OCI-LY1 (cell line): ENCODE results near the gene CD83.

Experiments used
- H2AFZ ChIP-seq: fragments of 200-600 bp; sonication (generic), shearing (Covaris generic); 2 replicates; pipeline ENCODE4 v1.6.0; 2014; ENCODE audit warnings: antibody characterized with exemption, mild to moderate bottlenecking, low read length
- H3F3A ChIP-seq: fragments of 200-600 bp; sonication (generic), shearing (Covaris generic); 2 replicates; pipeline ENCODE4 v1.6.0; 2014; ENCODE audit warnings: mild to moderate bottlenecking, antibody characterized with exemption, low read length, moderate library complexity; ENCODE audit not compliant: insufficient read depth
- H3K27ac ChIP-seq: fragments of 200-600 bp; sonication (generic); 2 replicates; pipeline ENCODE4 v1.5.1; 2014; ENCODE audit warnings: low read length, mixed run types, mild to moderate bottlenecking, low read depth; ENCODE audit not compliant: poor library complexity, severe bottlenecking
- H3K27me3 ChIP-seq: fragments of 200-600 bp; sonication (generic); 2 replicates; pipeline ENCODE4 v1.6.0; 2014; ENCODE audit warnings: antibody characterized with exemption, mild to moderate bottlenecking, low read length, moderate library complexity; ENCODE audit not compliant: insufficient read depth
- H3K36me3 ChIP-seq: fragments of 200-600 bp; sonication (generic); 2 replicates; pipeline ENCODE4 v1.6.1; 2014; ENCODE audit warnings: mild to moderate bottlenecking, antibody characterized with exemption, low read length, moderate library complexity, mixed read lengths; ENCODE audit not compliant: insufficient read depth
- H3K4me1 ChIP-seq: fragments of 200-600 bp; sonication (generic); 2 replicates; pipeline ENCODE4 v1.5.1; 2014; ENCODE audit warnings: mild to moderate bottlenecking, low read length, moderate library complexity; ENCODE audit not compliant: insufficient read depth, severe bottlenecking
- H3K4me2 ChIP-seq: fragments of 200-600 bp; sonication (generic), shearing (Covaris generic); 2 replicates; pipeline ENCODE4 v1.6.1; 2014; ENCODE audit warnings: low read length
- H3K4me3 ChIP-seq: fragments of 200-600 bp; sonication (generic); 2 replicates; pipeline ENCODE4 v1.5.1; 2014; ENCODE audit warnings: low read length, low read depth, mild to moderate bottlenecking, mixed read lengths; ENCODE audit not compliant: poor library complexity, severe bottlenecking
- H3K79me2 ChIP-seq: fragments of 200-600 bp; shearing (Covaris generic); 2 replicates; pipeline ENCODE4 v1.6.1; 2016; ENCODE audit warnings: mixed run types, low read length, mixed read lengths; ENCODE audit not compliant: insufficient read depth
- H3K9ac ChIP-seq: fragments of 200-600 bp; sonication (generic), shearing (Covaris generic); 2 replicates; pipeline ENCODE4 v1.6.1; 2014; ENCODE audit warnings: mild to moderate bottlenecking, low read length, mixed read lengths
- H3K9me2 ChIP-seq: fragments of 200-600 bp; sonication (generic), shearing (Covaris generic); 2 replicates; pipeline ENCODE4 v1.6.1; 2014; ENCODE audit warnings: low read depth, mild to moderate bottlenecking, low read length, mixed read lengths
- H3K9me3 ChIP-seq: fragments of 200-600 bp; shearing (Covaris generic); 2 replicates; pipeline ENCODE4 v1.6.1; 2014; ENCODE audit warnings: low read length, mixed read lengths
- H4K20me1 ChIP-seq: fragments of 200-600 bp; sonication (generic), shearing (Covaris generic); 2 replicates; pipeline ENCODE4 v1.6.0; 2016; ENCODE audit warnings: mild to moderate bottlenecking, low read length; ENCODE audit not compliant: insufficient read depth
- EZH2 ChIP-seq: fragments of 200-600 bp; sonication (generic), shearing (Covaris generic); IDR thresholded peaks from 2 replicates; pipeline ENCODE4 v1.8.0; 2017; ENCODE audit warnings: borderline replicate concordance, mixed run types, mild to moderate bottlenecking, antibody characterized with exemption, low read length, moderate library complexity, mixed read lengths
- TF ChIP-seq, protein P1 (sequence below): fragments of 200-600 bp; sonication (generic), shearing (Covaris generic); IDR thresholded peaks from 2 replicates; pipeline ENCODE4 v1.5.1; 2017; ENCODE audit warnings: mild to moderate bottlenecking, antibody characterized with exemption, low read length, moderate library complexity, mixed read lengths

The CD83 gene

DNA sequence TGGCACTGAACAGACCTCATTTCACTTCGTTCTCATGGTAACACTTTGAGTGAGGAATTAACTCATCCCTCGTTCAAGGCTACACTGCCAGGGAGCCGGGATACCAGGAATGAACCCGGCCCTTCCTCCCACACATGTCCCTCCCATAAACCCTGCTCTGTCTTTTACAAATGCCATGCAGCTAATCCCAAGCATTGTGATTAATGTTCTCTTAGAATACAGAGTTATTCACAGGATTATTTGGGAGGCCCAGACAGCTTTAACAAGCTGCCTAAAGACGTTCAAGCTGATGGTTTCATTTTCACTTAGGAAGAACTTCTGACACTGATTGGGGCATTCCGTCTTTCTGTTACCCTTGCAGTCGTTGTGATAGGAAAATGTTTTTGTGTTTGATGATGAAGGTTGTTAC lies 42.5 kb upstream of the CD83 start:
- no peaks in the 10 kb centered on the region for H4K20me1 ChIP-seq
- H3K36me3 ChIP-seq: no peaks in the 10 kb centered on the region
- H3K9me2 ChIP-seq: no peaks in the 10 kb centered on the region
- H3F3A ChIP-seq: no peaks in the 10 kb centered on the region
- H3K27me3 ChIP-seq: no peaks in the 10 kb centered on the region
- no peaks in the 10 kb centered on the region for H3K79me2 ChIP-seq
- H2AFZ ChIP-seq: peak overlapping the region; percentile 9; the same call in 1 of the 2 replicates
- peak overlapping the region; percentile 25 for H3K4me3 ChIP-seq
- no peak overlapping the region for H3K9ac ChIP-seq
- H3K4me1 ChIP-seq: peaks cover 10% of the 10 kb centered on the region
- peak overlapping the region; percentile 46 for H3K4me2 ChIP-seq
- H3K9me3 ChIP-seq: no peaks in the 10 kb centered on the region
- TF ChIP-seq EZH2: no peak
- TF ChIP-seq, protein P1, sequence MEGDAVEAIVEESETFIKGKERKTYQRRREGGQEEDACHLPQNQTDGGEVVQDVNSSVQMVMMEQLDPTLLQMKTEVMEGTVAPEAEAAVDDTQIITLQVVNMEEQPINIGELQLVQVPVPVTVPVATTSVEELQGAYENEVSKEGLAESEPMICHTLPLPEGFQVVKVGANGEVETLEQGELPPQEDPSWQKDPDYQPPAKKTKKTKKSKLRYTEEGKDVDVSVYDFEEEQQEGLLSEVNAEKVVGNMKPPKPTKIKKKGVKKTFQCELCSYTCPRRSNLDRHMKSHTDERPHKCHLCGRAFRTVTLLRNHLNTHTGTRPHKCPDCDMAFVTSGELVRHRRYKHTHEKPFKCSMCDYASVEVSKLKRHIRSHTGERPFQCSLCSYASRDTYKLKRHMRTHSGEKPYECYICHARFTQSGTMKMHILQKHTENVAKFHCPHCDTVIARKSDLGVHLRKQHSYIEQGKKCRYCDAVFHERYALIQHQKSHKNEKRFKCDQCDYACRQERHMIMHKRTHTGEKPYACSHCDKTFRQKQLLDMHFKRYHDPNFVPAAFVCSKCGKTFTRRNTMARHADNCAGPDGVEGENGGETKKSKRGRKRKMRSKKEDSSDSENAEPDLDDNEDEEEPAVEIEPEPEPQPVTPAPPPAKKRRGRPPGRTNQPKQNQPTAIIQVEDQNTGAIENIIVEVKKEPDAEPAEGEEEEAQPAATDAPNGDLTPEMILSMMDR: no peak
- H3K27ac ChIP-seq: no peak overlapping the region

DNA sequence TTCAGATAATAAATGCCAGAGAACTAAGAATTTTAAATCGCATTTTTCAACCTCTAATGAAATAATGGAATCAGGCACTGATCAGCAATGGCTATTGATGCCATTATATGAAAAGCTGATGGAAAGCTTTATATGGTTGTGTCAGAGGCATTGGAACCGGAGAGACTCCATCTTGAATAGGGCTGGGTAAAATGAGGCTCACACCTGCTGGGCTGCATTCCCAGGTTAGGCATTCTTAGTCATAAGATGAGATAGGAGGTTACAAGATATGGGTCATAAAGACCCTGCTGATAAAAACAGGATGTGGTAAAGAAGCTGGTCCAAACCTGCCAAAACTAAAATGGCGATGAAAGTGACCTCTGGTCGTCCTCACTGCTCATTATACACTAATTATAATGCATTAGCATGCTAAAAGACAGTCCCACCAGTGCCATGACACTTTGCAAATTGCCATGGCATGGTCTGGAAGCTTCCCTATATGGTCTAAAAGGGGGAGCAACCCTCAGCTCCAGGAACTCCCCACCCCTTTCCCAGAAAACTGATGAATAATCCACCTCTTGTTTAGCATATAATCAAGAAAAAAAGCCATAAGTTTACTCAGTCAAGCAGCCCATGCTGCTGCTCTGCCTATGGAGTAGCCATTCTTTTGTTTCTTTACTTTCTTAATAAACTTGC lies 40.2 kb upstream of the CD83 start:
- Histone ChIP-seq H3K27ac (no peak overlapping the region), H3K27me3 (no peaks in the 10 kb centered on the region; the same call in 1 of the 2 replicates), H4K20me1 (no peaks in the 10 kb centered on the region), H3K9me2 (no peaks in the 10 kb centered on the region), H3K79me2 (no peaks in the 10 kb centered on the region), H3K36me3 (no peaks in the 10 kb centered on the region), H3K9me3 (no peaks in the 10 kb centered on the region), H2AFZ (no peak overlapping the region), H3K4me2 (no peak overlapping the region), H3F3A (no peaks in the 10 kb centered on the region), H3K4me3 (no peak overlapping the region), H3K9ac (no peak overlapping the region), H3K4me1 (peaks cover 10% of the 10 kb centered on the region)
- TF ChIP-seq EZH2: no peak
- TF ChIP-seq, protein P1: no peak

DNA sequence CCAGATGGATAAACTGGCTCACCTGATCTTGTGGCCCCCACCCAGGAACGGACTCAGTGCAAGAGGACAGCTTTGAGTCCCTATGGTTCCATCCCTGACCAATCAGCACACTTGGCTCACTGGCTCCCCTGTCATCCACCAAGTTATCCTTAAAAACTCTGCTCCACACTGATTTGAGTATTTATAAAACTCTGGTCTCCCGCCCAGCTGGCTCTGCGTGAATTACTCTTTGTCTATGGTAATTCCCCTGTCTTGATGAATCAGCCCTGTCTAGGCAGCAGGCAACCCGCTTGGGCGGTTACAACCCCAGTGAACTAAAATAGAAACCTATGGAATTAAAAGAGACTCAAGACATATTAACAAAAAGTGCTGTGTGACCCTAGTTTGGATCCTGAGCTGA lies 38.1 kb upstream of the CD83 start:
- no peaks in the 10 kb centered on the region for H4K20me1 ChIP-seq
- no peak overlapping the region for H3K4me2 ChIP-seq
- no peaks in the 10 kb centered on the region for H3K9me2 ChIP-seq
- H3K4me1 ChIP-seq: peaks cover 10% of the 10 kb centered on the region
- no peak overlapping the region for H3K4me3 ChIP-seq
- H3K36me3 ChIP-seq: no peaks in the 10 kb centered on the region
- no peaks in the 10 kb centered on the region for H3K9me3 ChIP-seq
- H2AFZ ChIP-seq: no peak overlapping the region
- no peaks in the 10 kb centered on the region for H3F3A ChIP-seq
- H3K27ac ChIP-seq: no peak overlapping the region
- no peak for TF ChIP-seq EZH2
- TF ChIP-seq, protein P1: no peak
- no peak overlapping the region for H3K9ac ChIP-seq
- H3K79me2 ChIP-seq: no peaks in the 10 kb centered on the region
- no peaks in the 10 kb centered on the region; the same call in 1 of the 2 replicates for H3K27me3 ChIP-seq
